ENCODE data around the gene FMNL3.

FMNL3 gene

DNA sequence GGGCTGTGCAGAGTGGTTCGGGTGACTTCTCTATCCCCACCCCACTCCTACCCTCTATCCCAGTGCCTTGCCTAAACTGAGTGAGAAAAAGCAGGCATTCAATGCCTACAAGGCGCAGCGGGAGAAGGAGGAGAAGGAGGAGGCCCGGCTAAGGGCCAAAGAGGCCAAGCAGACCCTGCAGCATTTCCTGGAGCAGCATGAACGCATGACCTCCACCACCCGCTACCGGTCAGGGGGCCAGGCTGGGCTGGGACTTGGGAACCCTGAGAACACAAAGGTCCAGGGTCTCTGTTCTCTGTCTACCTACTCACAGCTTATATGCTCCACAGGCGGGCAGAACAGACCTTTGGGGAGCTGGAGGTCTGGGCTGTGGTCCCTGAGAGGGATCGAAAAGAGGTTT lies 72.2 kb downstream of the FMNL3 start:
- no peaks in the 10 kb centered on the region for H3K9me3 ChIP-seq
- no peaks in the 10 kb centered on the region for H3K4me1 ChIP-seq
- DNase-seq (ENCODE audit: low spot score in 2 of 2) = no peak
- H3K4me3 ChIP-seq = no peak overlapping the region
- in situ Hi-C loops (cut with MboI; ENCODE audit: low sequenced_read_pairs) = no loop called here
- no peaks in the 10 kb centered on the region for H3K27me3 ChIP-seq (ENCODE audit: low read depth)
- peaks cover 7% of the 10 kb centered on the region; the same call in 1 of the 2 replicates for H3K36me3 ChIP-seq (replicated peaks)

DNA sequence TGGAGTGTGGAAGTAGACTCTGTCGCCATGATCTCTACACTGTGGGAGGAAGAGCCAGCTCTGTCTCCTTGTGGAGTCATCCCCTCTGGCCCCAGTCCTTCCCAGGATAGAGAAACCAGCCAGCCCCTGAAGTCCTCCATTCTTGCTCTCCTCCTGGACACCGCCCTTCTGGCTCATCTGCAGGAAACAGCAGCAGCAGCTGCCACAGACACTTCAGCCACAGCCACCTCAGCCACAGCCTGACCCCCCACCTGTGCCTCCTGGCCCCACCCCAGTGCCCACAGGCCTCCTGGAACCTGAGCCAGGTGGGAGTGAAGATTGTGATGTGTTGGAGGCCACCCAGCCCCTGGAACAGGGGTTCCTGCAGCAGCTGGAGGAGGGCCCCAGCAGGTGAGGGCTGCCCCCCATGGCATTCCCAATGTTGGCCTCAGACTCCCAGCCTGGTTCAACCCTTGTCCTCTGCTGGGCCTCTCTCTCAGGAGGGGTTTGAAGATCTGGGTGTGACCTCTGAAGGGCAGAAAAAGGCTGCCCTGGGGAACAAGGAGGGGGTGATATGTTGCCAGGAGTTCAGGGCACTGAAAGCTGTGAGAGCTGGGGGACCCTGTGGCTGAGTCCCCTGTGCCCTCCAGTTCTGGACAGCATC lies 73.4 kb downstream of the FMNL3 start:
- Histone ChIP-seq H3K4me1 (no peaks in the 10 kb centered on the region), H3K4me3 (no peak overlapping the region), H3K9me3 (no peaks in the 10 kb centered on the region), H3K27me3 (ENCODE audit: low read depth) (no peaks in the 10 kb centered on the region), H3K36me3 (replicated peaks) (peaks cover 7% of the 10 kb centered on the region; the same call in 1 of the 2 replicates)
- in situ Hi-C loops (cut with MboI; ENCODE audit: low sequenced_read_pairs) = no loop called here
- DNase-seq (ENCODE audit: low spot score in 2 of 2) = no peak

DNA sequence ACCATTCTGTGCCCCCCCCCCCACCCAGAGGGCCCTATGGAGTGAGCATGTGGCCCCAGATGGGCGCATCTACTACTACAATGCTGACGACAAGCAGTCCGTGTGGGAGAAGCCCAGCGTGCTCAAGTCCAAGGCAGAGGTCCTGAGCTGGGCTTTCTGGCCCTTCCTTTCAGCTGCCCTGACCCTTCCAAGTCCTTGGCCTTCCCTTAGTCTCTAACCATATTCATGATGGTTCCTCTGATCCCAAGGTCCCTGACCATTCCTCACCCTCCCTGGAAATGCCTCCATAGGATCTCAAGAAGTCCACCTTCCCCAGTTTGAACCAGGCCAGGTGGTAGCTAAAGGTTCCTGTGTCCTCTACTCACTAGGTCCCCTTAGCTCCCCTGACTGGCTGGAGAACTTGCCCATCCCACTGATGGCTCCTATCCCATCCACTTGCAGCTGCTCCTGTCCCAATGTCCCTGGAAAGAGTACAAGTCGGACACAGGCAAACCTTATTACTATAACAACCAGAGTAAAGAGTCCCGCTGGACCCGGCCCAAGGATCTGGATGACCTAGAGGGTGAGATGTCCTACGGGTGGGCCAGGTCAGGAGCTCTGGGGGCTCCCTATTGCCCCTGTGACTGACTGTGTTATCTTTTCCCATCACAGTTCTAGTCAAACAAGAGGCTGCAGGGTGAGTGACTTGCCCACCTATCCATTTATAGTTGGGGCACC lies 74.1 kb downstream of the FMNL3 start:
- Histone ChIP-seq H3K4me1 (no peaks in the 10 kb centered on the region), H3K27me3 (ENCODE audit: low read depth) (no peaks in the 10 kb centered on the region), H3K9me3 (no peaks in the 10 kb centered on the region), H3K4me3 (no peak overlapping the region), H3K36me3 (replicated peaks) (peaks cover 4% of the 10 kb centered on the region; the same call in 1 of the 2 replicates)
- in situ Hi-C loops (cut with MboI; ENCODE audit: low sequenced_read_pairs) = no loop called here
- DNase-seq (ENCODE audit: low spot score in 2 of 2) = no peak

DNA sequence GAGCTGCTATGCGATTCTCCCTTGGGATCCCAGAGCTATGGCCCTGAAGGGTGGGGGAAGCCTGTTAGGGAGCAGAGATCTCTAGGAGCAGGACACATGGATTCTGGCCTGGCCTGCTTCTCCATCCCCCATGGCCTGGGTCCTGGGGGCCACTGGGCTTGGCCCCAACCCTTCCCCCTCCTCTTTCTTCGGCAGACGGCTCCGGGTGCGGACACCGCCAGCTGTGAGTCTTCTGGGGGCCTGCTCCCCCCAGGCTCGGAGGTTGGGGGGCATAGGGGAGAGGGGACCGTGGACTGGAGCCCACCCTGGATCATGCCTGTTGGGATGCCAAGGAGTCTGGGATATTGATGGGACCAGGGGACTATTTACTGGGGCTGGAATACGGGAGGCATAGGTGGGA lies 74.8 kb downstream of the FMNL3 start:
- H3K9me3 ChIP-seq = no peaks in the 10 kb centered on the region
- in situ Hi-C loops (cut with MboI; ENCODE audit: low sequenced_read_pairs) = no loop called here
- no peaks in the 10 kb centered on the region for H3K4me1 ChIP-seq
- DNase-seq (ENCODE audit: low spot score in 2 of 2) = no peak
- no peaks in the 10 kb centered on the region for H3K36me3 ChIP-seq (replicated peaks)
- no peak overlapping the region for H3K4me3 ChIP-seq
- no peaks in the 10 kb centered on the region for H3K27me3 ChIP-seq (ENCODE audit: low read depth)

DNA sequence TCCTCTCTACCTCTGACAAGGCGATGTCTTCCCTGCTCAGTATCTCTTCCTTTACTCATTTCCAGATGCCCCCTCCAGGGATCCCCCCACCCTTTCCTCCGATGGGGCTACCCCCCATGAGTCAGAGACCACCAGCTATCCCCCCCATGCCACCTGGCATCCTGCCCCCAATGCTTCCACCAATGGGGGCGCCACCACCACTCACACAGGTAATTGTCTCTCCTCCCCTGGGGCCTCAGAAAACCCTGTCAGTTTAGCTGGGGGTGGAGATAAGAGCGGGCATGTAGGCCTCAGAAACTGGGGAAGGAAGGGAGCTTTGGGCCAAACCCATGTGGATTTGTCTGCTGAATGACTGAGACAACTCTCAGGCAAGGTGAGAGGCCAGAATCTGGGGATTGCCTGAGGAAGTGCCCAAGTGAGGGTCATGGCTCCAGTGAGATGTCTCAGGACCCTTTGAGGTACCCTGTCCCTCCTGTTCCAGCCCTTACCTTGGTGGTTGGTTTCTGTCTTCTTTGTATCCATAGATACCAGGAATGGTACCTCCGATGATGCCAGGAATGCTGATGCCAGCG lies 75.8 kb downstream of the FMNL3 start:
- H3K4me3 ChIP-seq = no peak overlapping the region
- H3K27me3 ChIP-seq (ENCODE audit: low read depth) = no peaks in the 10 kb centered on the region
- no peak for DNase-seq (ENCODE audit: low spot score in 2 of 2)
- in situ Hi-C loops (cut with MboI; ENCODE audit: low sequenced_read_pairs) = no loop called here
- H3K36me3 ChIP-seq (replicated peaks) = no peaks in the 10 kb centered on the region
- no peaks in the 10 kb centered on the region for H3K4me1 ChIP-seq
- no peaks in the 10 kb centered on the region for H3K9me3 ChIP-seq

DNA sequence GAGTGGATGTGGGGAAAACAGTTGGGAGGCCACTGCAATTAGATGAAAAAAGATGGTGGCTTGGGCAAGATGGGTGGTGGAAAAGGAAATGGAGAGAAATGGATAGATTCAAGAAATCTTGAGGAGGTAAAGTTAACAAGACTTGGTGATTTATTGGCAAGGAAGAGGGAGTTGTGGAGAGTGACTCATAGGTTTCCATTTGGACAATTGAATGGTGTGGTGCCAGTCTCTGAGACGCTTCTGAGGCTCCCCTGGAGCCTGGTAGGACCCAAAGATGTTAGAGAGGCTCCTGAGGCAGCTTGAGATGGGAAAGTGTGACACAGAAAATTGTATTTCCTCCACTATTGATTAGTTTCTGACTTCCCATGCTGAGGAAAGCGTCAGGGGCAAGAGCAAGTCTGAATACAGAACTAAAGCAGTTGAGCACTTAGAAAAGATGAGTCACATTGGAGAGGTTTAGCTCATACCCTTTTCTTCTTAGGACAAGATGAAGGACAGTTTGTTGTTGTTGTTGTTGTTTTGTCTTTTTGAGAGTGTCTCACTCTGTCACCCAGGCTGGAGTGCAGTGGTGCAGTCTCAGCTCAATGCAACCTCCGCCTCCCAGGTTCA lies 79.3 kb downstream of the FMNL3 start:
- no peak for DNase-seq (ENCODE audit: low spot score in 2 of 2)
- in situ Hi-C loops (cut with MboI; ENCODE audit: low sequenced_read_pairs) = no loop called here
- no peaks in the 10 kb centered on the region for H3K9me3 ChIP-seq
- no peaks in the 10 kb centered on the region for H3K27me3 ChIP-seq (ENCODE audit: low read depth)
- no peak overlapping the region for H3K4me3 ChIP-seq
- peaks cover 5% of the 10 kb centered on the region for H3K4me1 ChIP-seq
- no peaks in the 10 kb centered on the region for H3K36me3 ChIP-seq (replicated peaks)

DNA sequence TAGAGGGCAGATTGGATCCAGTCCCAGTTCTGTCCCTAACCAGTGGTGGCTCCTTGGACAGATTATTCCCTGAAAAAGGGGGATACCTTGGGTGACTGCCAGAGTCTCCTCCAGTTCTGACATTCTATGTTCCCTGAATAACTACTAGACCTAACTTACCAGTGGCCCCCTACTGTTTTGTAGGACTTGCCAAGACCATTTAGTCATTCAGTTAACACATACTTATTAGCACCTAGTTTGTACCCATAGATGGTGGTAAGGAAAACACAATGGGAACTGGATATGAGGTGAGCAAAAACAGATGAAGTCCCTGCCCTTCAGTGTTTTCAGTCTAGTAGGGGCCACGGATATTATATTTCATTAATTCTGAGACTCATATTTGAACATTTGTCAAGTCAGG lies 80.4 kb downstream of the FMNL3 start:
- Histone ChIP-seq H3K36me3 (replicated peaks) (no peaks in the 10 kb centered on the region), H3K9me3 (no peaks in the 10 kb centered on the region), H3K27me3 (ENCODE audit: low read depth) (no peaks in the 10 kb centered on the region), H3K4me1 (peaks cover 13% of the 10 kb centered on the region), H3K4me3 (no peak overlapping the region)
- no peak for DNase-seq (ENCODE audit: low spot score in 2 of 2)
- in situ Hi-C loops (cut with MboI; ENCODE audit: low sequenced_read_pairs) = no loop called here

DNA sequence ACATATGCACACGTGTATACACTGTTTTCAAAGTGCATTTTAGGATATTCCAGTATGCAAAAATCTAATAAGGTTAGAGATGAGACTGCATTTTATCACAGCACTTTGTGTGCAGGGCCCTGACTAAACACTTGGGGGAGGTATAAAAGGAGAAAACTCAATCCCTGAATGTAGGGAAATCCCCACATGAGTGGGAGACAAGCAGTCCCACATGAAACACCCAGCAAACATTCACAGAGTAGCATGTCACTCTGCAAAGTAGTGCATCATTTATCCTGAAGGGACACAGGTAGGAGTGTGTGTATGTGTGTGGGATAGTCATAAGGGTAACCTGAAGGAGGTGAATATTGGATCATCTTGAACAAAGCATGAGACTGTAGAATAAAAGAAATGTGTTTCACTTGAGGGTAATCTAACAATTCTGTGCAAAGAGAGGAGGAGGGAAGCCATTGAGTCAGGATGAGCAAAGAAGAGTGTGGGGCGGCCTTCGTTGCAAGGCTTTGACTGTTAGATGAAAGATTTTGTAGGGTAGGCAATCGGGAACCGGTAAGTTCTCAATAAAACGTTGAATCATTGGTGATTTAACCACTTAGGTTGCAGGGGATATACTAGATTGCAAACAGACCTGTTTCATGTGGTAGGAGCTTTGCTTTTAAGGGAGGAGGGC lies 80.9 kb downstream of the FMNL3 start:
- DNase-seq (ENCODE audit: low spot score in 2 of 2) = no peak
- no peak overlapping the region for H3K4me3 ChIP-seq
- H3K27me3 ChIP-seq (ENCODE audit: low read depth) = no peaks in the 10 kb centered on the region
- in situ Hi-C loops (cut with MboI; ENCODE audit: low sequenced_read_pairs) = no loop called here
- H3K9me3 ChIP-seq = no peaks in the 10 kb centered on the region
- peaks cover 19% of the 10 kb centered on the region for H3K4me1 ChIP-seq
- H3K36me3 ChIP-seq (replicated peaks) = no peaks in the 10 kb centered on the region

DNA sequence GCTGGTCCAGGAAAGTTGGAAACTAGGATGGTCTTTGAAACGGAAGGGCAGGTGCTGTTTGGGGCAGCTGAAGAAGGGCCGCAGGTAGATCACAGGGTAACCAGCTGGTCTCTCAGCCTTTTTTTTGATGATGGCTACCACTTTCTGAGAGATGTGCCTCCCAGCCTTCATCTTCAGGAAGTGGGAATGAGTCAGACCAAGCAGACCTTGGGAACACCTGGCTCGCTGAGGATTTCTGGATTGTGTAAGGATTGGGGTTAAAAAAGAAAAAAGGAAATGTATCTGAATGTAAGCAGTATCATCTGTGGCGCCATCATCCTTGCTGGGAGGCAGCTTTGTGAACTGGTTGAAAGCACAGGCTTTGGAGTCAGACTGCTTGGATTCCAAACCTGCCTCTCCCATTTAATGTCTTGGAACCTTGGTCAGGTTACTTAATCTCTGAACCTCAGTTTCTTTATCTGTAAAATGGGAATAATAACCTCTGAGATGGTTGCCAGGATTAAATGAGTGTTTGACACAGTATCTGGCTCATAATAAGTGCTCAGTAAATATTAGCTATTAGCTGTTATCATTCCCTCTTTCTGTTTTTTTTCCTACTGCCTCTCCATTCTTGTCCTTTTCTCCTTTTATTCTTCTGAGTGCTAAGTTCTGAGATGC lies 82.2 kb downstream of the FMNL3 start:
- in situ Hi-C loops (cut with MboI; ENCODE audit: low sequenced_read_pairs) = no loop called here
- no peaks in the 10 kb centered on the region for H3K27me3 ChIP-seq (ENCODE audit: low read depth)
- H3K4me3 ChIP-seq = no peak overlapping the region
- H3K9me3 ChIP-seq = no peaks in the 10 kb centered on the region
- peaks cover 20% of the 10 kb centered on the region for H3K4me1 ChIP-seq
- no peak for DNase-seq (ENCODE audit: low spot score in 2 of 2)
- H3K36me3 ChIP-seq (replicated peaks) = no peaks in the 10 kb centered on the region

DNA sequence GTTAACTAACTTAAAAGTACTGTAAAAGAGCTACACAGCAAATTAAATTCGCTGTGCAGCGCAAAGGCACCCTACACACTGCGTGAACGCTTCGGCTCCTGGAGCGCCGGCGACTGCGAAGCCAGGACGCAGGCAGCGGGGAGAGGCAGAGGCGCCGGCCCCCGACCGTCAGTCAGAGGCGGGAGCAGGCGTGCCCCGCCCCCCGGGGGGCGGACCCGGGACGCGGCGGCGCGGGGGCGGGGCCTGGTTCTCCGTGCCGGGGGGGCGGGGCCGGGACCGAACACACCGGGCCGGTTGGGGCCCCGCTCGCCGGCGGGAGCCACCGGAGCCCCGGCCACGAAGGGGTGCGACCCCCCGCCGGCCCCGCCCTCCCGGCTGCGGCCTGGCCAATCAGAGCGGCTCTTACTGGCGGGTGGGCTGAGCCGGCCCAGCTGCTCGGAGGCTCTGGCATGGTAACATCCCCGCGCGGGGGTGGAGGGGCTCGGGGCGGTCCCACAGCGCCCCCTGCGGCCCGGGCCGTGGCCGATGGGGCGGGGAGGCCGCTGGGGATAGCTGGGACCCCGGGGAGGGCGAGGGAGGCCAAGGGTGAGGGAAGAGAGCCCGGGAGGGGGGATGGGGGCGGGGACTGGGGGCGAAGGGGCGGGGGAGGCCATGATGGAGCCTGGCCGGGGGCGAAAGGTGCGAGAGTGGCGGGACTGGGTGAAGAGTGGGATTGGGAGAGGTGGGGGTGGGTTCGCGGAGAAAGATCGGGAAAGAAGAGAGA lies 83.9 kb downstream of the FMNL3 start, which contains the start of gene PRPF40B:
TSS of gene PRPF40B (plus strand) at position 420 of the 763 bp plus-strand sequence. CDS start at position 450, 30 bp downstream.
- DNase-seq (ENCODE audit: low spot score in 2 of 2) = peak; percentile 78 to 92
- Histone ChIP-seq H3K9me3 (no peaks in the 10 kb centered on the region), H3K4me3 (peak within 1 kb of the TSS; percentile 37), H3K27me3 (ENCODE audit: low read depth) (no peaks in the 10 kb centered on the region), H3K4me1 (peaks cover 20% of the 10 kb centered on the region), H3K36me3 (replicated peaks) (no peaks in the 10 kb centered on the region)
- in situ Hi-C loops (cut with MboI; ENCODE audit: low sequenced_read_pairs) = no loop called here

DNA sequence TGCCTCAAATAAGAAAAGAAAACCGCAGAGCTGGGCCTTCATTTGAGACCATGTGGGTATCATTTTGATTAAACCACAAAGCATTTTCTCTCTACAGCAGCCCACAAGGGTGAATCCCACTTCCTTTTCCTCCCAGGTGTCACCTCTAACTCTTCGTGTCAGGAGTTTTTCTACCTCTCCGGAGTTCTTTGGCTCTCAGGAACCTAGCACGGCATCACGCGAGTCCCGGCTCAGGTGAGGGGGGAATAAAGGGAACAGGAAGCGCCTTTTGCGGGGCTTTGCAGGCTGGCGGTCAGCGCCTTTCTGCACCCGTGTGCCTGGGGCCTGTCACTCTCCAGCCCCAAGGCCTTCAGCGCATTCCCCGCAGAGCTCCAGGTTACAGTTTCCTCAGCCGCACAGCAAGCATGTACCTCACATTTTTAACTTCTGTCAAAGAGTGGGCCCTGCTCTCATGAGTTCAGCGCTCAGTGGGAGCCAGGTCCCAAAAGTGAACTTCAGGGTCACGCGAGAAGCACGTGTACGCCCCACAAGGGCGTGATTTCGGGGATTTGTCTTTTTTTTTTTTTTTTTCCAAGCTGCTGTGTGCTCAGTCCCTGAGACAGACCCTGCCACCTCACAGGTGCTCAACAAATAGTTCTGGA lies 84.6 kb downstream of the FMNL3 start:
- peaks cover 20% of the 10 kb centered on the region for H3K4me1 ChIP-seq
- no peaks in the 10 kb centered on the region for H3K27me3 ChIP-seq (ENCODE audit: low read depth)
- DNase-seq (ENCODE audit: low spot score in 2 of 2) = peak; percentile 34 to 48
- in situ Hi-C loops (cut with MboI; ENCODE audit: low sequenced_read_pairs) = no loop called here
- no peaks in the 10 kb centered on the region for H3K36me3 ChIP-seq (replicated peaks)
- peak overlapping the region; percentile 37 for H3K4me3 ChIP-seq
- no peaks in the 10 kb centered on the region for H3K9me3 ChIP-seq

DNA sequence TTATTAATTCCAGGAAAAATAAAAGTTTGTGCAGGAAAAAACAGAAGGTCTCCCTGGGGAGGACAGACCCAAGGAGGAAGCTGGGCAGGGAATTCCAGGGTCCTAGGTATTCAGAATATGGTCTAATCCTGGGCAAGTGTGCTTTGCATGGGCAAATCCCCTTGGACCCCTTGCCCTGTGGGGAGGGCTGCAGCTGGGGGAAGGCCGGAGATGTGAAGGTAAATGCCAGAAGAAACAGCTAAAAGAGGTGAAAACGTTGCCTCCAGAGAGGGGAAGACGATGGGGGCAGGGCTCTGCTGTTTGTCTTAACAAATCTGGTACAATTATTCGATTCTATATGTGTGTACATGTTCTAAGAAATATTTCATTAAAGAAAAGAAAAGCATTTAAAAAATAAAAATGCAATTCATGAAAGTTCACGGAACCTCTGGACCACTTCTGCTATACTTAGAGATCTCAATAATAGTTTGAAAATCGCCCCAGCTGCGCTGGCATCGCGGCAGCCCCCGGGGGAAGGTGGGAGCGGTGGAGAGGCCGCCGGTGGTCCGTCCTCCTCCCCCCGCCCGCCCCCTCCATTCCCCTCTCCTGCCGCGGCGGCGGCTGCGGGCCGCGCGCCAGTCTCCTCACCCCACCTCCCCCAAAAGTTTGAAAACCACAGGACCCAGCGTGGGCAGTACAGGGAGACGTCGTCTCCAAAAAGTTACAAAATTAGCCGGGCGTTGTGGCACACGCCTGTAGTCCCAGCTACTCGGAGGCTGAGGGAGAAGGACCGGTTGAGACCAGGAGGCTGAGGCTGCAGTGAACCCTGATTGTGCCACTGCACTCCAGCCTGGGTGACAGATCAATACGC lies 85.3 kb downstream of the FMNL3 start:
- peak overlapping the region; percentile 37 for H3K4me3 ChIP-seq
- no peaks in the 10 kb centered on the region for H3K36me3 ChIP-seq (replicated peaks)
- H3K9me3 ChIP-seq = no peaks in the 10 kb centered on the region
- in situ Hi-C loops (cut with MboI; ENCODE audit: low sequenced_read_pairs) = no loop called here
- H3K4me1 ChIP-seq = peaks cover 20% of the 10 kb centered on the region
- no peaks in the 10 kb centered on the region for H3K27me3 ChIP-seq (ENCODE audit: low read depth)
- peak in 1 of 2 experiments; percentile 32 for DNase-seq (ENCODE audit: low spot score in 2 of 2)

Measured in HAP-1 (cell line).